ENCODE data around the gene APBA2.

Gene APBA2

DNA sequence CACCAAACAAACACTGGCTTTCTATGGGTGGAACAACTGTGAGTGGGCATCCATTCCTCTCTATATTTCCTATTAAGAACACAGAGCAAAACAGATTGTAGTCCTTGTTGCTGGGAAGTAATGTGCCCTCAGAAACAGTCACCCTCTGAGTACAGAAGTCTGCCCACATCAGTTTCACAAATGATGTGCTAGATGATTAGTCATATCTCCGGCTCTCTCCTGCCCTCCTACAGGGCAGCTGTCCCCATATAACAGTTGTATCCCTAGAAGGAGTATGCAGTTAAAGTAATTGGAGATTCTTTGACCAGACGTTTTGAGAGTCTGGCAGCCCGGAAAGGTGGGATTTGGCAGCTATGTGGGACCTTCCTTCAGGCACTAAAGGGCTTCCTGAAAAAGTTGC is 159.9 kb downstream of the APBA2 start:
- DNase-seq = no peak

DNA sequence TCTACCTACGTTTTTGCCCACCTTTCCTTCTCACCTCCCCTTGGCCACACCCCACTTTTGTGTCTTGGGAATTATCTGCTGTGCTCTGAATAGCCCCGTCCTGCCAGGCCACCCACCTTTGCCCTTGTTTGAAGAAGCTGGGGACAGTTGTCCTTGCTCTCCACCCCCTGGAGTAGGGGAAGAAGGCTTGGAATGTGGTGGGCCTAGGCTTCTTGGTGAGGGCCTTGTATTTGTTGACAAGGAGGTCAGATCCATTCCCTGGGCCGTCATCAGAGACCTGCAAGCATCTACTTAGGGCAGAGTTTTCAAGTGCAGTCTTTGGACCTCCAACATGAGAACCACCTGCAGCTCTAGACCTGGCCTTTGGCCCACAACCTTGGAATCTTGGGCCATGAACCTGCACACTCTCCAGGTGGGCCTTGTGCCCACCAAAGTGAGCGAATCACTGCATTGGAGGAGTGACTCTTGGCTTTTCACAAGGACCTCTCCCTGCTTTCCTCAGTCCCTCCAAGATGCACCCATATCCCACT is 160.6 kb downstream of the APBA2 start:
- DNase-seq = no peak

- DNase-seq = no peak
Measured at GRCh38 chr15:29046977-29047376, 161.2 kb downstream of the APBA2 start.

DNA sequence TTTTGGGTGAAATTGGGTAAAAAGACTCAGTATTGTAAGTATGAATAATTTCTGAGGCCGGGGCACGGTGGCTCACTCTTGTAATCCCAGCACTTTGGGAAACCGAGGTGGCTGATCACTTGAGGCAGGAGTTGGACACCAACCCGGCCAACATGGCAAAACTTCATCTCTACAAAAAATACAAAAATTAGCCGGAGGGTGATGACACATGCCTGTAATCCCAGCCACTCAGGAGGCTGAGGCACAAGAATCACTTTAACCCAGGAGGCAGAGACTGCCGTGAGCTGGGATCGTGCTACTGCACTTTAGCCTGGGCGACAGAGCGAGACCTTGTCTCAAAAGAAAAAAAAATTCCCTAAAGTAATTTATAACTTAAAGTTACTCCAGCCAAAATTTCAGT is 162.2 kb downstream of the APBA2 start:
- no peak for DNase-seq

DNA sequence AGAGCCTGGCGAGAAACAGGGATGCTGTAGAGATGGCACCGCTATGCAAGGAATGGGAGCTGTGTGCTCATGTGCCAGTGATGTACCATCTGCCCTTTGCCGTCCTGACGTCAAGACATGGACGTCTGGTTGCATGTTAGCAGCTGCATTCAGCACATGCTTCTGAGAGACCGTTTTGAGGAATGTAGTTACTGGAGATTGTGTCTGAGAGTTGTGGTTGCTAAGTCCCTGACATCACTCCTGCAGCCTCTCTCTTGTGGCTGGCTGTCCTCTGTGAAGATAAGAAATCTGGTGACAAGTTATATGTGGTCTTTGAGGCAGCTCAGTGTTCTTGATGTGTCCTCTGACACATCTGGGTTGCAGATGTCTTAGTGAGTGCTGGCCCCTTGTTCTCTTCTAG is 165.1 kb downstream of the APBA2 start:
- no peak for DNase-seq

- DNase-seq = no peak
Measured at GRCh38 chr15:29051422-29051821, 165.6 kb downstream of the APBA2 start.

DNA sequence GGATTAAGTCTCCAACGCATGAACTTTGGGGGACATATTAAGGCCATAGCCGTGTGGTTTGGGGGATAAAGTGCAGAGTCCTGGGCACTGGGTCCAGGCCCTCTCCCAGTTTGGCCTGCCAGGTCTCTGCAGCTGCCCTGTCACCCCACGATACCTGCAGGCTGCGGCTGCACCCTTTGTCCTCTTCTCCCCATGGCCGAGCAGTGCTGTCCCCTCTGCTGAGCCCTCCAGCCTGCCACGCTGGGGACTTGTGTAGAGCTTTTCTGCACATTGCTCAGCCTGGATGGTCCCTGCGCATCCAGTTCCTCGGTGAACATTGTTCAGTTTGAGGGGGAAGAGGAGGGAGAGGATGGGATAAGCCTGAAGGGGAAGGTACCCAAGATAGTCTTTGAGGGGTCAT is 167.2 kb downstream of the APBA2 start:
- DNase-seq = no peak

DNA sequence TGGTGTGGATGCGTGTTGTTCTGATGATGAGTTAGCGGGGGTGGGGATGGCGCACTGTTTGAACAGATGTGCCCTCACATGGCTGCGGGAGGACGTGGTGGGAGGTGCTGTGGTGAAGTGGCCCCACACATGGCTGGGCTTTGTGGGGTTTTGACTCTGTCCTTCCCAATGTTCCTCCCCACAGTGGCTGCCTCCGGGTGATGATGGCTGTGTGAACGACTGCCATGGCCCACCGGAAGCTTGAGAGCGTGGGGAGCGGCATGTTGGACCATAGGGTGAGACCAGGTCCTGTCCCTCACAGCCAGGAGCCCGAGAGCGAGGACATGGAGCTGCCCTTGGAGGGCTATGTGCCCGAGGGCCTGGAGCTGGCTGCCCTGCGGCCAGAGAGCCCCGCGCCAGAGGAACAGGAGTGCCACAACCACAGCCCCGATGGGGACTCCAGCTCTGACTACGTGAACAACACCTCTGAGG is 167.9 kb downstream of the APBA2 start:
- DNase-seq = no peak

DNA sequence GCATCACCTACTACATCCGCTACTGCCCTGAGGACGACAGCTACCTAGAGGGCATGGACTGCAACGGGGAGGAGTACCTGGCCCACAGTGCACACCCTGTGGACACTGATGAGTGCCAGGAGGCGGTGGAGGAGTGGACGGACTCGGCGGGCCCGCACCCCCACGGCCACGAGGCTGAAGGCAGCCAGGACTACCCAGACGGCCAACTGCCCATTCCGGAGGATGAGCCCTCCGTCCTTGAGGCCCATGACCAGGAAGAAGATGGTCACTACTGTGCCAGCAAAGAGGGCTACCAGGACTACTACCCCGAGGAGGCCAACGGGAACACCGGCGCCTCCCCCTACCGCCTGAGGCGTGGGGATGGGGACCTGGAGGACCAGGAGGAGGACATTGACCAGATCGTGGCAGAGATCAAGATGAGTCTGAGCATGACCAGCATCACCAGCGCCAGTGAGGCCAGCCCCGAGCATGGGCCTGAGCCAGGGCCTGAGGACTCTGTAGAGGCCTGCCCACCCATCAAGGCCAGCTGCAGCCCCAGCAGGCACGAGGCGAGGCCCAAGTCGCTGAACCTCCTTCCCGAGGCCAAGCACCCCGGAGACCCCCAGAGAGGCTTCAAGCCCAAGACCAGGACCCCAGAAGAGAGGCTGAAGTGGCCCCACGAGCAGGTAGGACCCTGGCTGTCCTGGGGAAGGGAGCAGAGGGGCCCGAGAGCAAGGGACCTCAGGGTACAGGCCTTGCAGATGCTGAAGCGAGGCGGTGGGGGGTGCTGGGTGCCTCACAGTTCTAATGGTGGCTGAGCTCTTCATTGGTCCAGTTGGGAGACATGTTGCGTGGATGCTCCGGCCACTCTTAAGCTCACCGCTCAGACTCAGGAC is 168.6 kb downstream of the APBA2 start:
- DNase-seq = no peak

DNA sequence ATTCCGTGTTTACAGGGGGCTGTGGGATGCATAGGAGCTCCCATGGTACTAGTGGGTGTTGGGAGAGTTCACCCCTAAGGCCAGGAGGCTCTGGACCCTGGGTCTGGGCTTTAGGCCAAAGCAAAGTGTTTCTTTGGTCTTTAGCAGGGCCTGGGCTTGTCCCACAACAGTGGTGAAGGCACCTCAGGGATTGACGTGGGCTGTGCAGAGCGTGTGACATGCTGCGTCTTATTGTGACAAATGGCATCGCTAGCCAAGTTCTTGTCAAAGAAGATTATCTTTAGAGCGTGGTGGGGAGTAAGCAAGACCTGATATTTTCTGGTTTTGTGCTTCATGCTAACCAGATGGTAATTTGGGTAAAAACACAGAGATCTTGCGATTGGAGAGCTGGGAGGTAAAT is 170.1 kb downstream of the APBA2 start:
- DNase-seq = no peak

GRCh38 chr15:29056839-29057450 is 171.2 kb downstream of the APBA2 start:
- DNase-seq = no peak

- no peak for DNase-seq
Measured at GRCh38 chr15:29057856-29058255, 172.1 kb downstream of the APBA2 start.

DNA sequence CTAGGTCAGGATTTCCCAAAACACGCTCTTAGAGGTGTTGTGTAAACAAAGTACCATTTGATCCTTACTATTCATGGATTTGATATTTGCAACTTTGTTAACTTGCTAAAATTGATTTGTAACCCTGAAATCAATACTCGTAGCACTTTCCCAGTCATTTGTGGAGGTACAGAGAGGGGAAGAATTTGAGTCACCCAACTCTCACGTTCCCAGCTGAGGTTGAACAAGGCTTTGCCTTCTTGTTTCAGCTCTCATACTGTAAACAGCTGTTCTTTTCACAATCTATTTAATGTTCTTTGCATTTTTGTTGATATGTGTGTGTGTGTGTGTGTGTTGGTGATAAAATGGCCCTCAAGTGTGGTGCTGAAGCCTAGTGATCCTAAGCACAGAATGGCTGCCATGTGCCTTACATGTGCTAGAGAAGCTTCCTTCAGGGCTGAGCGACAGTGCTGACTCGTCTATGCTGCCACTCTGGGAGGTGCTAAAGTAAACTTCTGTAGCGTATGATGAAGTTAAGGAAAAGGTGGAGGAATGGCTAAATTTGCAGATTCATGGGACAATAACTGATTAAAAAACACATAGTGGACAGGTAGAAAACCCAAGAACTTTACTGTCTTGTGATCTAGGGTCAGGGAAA is 173.2 kb downstream of the APBA2 start:
- DNase-seq = no peak

- no peak for DNase-seq
Measured at GRCh38 chr15:29059871-29060640, 174.3 kb downstream of the APBA2 start.

DNA sequence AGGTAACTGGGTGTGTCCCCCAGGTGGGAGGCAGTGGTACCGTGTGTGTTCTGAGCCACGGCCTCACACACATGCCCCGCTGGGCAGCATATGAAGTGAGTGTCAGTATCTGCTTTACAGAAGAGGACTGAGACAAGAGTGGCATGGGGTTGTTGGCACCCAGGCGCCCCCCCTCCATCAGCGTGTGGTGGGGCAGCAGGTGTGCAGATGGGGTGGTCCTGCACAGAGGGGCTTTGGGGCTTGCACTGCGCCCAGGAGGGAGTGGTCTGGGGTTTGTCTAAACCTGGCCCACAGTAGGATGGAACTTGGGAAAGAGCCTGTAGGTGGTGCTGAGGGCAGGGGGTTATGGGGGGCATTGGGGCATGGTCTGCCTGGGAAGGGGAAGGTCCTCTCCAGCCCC is 176.0 kb downstream of the APBA2 start:
- DNase-seq = no peak

GRCh38 chr15:29062179-29062591 is 176.4 kb downstream of the APBA2 start:
- DNase-seq = no peak

DNA sequence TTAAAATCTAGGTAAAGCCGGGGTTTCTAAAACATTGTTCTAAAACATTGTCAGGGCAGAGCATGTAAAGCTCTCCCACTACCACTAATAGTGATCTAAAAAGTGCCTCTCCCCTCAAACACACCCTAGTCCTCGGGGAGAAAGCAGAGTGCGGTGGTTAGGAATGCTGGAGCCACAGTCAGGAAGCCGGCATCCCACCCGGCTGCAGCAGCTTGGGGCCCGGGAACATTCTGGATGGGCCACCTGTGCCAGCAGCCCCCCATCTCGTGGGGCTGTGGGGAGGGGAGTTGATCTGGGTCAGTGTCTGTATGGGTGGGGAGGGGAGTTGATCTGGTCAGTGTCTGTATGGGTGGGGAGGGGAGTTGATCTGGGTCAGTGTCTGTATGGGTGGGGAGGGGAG is 176.9 kb downstream of the APBA2 start:
- DNase-seq = no peak

GRCh38 chr15:29063646-29064045 is 177.9 kb downstream of the APBA2 start:
- no peak for DNase-seq

DNA sequence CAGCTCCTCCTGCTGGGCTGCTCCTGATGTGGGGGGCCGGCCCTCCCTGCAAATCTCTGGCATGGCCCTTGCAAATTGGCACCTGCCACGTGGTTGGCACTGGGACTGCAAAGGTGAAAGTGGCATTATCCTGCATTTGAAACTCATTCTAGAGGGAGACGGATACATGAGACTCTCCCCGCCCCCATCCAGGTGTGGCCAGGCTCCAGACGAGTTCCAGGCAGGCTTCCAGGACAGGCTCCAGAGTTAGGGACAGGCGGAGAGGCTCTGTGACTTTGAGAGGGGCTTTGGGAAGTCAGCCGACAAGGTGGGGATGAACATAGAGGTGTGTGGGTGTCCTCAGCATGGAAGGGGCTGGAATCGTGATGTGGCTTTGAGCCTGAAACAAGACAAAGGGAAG is 178.5 kb downstream of the APBA2 start:
- no peak for DNase-seq

DNA sequence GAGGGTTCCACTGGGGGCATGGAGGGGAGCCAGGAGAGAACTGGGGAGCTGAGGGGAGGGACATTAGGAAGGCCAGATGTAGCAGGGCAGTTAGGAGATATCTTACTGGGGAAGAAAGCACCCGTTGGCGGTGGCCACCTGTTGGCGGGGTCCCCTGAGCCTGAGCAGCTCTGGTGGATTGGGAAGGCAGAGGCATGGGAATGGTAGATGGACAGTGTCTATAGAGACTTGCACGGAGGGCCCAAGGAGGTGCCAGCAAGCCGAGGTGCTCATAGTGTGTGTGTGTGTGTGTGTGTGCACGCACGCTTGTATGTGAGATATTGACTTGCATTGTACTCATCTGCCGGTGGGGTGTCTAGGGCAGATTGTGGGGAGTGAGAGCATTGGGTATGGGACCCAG is 179.0 kb downstream of the APBA2 start:
- DNase-seq = no peak

DNA sequence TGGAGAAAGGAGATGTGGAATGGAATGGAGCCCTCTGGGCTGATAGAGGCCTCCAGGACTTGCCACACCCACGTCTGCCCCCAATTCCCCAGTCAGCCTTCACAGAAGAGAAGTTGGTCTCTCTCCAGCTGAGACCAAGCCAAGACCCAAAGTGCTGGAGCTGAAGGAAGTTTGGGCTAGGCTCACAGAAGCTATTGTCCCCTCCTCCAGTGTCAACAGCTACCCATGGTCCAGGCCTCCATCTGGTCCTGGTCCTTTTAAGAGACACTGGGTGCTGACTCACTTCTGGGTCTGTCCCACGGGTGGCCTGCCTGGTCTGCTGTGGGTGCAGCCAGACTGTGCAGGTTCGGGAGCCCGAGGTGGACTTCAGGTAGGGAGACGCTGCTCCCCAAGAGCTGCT is 179.8 kb downstream of the APBA2 start:
- no peak for DNase-seq

DNA sequence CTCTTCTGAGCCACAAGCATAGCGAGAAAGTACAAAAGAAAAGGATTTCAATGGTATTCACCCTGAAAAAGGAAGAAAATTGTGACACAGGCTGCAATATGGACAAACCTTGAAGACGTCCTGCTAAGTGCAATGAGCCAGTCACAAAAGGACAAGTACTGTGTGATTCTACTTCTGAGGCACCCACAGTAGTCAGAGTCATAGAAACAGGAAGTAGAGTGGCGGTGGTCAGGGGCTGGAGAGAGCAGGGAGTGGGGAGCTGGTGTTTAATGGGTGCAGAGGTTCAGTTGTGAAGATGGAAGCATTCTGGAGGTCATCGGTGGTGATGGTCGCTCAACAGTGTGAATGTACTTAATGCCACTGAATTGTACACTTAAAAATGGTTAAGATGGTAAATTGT is 180.5 kb downstream of the APBA2 start:
- no peak for DNase-seq

GRCh38 chr15:29066838-29067237 is 181.1 kb downstream of the APBA2 start:
- DNase-seq = no peak
